Measurements from ENCODE around the gene NAALADL1.

DNA sequence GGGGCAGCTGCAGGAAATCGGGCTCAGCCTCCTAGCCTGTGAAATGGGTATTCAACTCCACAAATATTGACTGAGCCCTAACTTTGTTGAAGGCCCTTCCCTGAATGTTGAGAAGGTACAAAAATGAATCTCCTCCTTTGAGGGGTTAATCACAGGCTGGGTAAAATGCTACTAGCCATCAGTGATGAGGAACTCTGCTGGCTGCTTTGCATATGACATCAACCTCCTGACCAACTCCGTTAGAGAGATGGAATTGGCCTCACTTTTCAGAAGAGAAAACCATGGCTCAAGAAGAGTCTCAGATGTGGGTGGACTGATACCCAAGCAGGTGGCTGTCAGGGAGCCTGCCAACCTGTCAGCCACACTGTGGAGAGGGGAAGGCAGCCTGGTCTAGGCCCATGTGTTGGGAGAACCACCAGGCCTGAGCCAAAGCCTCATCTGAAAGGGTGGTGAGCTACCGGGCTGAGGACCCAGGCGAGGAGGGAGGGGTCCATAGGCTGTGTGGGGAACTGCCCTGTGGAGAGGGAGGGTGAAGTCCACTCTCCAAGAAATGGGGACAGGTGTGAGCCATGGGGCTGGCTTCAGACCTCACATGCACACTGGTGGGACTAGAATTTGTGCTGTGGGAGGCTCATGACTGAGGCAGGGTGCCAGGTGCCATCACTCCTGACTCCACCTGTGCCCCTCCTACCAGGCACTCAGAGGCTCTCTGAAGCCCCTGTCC is 13.7 kb upstream of the NAALADL1 start:
- TF ChIP-seq CTCF (tag by site-specific recombination; IDR thresholded peaks at IDR 0.05), result no peak
- TF ChIP-seq ZFP41 (tag by site-specific recombination; IDR thresholded peaks at IDR 0.05; ENCODE audit: borderline replicate concordance), result no peak
- TF ChIP-seq, protein P1, sequence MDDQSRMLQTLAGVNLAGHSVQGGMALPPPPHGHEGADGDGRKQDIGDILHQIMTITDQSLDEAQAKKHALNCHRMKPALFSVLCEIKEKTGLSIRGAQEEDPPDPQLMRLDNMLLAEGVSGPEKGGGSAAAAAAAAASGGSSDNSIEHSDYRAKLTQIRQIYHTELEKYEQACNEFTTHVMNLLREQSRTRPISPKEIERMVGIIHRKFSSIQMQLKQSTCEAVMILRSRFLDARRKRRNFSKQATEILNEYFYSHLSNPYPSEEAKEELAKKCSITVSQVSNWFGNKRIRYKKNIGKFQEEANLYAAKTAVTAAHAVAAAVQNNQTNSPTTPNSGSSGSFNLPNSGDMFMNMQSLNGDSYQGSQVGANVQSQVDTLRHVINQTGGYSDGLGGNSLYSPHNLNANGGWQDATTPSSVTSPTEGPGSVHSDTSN (CRISPR knock-in tag; IDR thresholded peaks at IDR 0.05), result no peak

Data from HEK293 (cell line).